NCI-H1048 (cell line): Measurements from ENCODE around the gene INSL3.
"Not testable (repeated sequence)": the region's sequence is repeated elsewhere in the genome, so short reads cannot be mapped to it uniquely, and the experiment has no call there.

Experiments
- DNase-seq: peaks from one replicate; lab custom pipeline; 2025; lab: John Stamatoyannopoulos, UW

The INSL3 gene

DNA sequence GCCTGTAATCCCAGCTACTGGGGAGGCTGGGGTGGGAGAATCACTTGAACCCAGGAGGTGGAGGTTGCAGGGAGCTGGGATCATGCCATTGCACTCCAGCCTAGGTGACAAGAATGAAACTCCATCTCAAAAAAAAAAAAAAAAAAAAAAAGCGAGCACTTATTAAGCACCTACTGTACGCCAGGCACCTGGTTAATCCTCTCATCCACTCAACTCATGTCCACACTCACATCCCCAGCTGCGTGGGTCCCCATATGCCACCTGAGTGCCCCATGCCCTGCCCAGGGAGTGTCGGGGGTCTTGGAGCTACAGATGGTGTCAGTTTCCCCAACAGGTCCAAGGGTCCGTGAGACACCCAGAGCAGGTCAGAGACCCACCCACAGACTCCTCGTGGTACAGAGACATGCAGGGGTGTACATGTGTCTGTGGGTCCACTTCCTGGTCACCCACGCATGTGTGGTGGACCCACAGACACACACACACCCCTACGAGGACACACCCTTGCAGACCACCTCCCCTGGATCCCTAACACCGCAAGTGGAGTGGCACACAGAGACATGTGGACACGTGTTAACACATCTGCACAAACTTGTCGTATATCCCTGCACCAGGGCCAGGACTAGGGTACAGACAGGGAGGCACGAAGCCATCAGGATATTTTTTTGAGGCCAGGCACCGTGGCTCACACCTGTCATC, 3.5 kb downstream of the INSL3 start:
- DNase-seq, result no peak

DNA sequence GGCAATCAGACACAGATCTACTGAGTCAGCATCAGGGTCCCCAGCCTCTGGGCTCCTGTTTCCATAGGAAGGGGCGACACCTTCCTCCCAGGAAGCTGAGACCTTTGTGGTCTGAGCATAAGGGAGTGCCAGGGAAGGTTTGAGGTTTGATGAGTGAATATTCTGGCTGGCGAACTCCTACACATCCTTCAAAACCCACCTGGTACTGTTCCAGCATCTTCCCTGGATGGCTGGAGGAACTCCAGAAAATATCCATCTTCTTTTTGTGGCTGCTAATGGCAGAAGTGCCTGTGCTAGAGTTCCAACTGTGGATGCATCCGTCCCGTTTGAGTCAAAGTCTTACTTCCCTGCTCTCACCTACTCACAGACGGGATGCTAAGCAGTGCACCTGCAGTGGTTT, 9.2 kb downstream of the INSL3 start:
- DNase-seq, result no peak

DNA sequence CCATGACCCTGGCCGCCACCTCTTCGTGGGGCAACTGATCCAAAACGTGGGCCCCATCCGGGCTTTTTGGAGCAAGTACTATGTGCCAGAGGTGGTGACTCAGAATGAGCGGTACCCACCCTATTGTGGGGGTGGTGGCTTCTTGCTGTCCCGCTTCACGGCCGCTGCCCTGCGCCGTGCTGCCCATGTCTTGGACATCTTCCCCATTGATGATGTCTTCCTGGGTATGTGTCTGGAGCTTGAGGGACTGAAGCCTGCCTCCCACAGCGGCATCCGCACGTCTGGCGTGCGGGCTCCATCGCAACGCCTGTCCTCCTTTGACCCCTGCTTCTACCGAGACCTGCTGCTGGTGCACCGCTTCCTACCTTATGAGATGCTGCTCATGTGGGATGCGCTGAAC, 9.6 kb downstream of the INSL3 start:
- no peak for DNase-seq

DNA sequence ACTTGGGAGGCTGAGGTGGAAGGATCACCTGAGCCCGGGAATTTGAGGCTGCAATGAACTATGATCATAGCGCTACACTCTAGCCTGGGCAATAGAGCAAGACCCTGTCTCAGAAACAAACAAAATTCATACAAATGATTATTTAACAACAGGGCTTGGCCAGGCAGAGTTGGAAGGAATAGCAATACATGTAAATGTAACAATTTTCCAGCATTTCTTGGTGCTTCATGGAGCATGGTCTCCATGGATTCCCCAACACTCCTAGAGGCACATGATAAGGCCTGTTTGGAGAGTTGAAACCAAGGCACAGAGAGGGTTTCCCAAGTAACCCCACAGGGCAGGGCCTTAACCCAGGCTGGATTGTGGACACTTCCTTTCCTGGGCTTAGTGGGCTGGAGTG, 10.2 kb downstream of the INSL3 start:
- DNase-seq, result no peak

DNA sequence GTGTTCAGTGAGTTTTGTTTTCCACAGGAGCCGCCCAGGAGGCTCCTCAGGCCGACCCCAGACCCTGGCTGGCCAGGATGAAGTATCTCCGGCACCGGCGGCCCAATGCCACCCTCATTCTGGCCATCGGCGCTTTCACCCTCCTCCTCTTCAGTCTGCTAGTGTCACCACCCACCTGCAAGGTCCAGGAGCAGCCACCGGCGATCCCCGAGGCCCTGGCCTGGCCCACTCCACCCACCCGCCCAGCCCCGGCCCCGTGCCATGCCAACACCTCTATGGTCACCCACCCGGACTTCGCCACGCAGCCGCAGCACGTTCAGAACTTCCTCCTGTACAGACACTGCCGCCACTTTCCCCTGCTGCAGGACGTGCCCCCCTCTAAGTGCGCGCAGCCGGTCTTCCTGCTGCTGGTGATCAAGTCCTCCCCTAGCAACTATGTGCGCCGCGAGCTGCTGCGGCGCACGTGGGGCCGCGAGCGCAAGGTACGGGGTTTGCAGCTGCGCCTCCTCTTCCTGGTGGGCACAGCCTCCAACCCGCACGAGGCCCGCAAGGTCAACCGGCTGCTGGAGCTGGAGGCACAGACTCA, 13.5 kb downstream of the INSL3 start:
- DNase-seq, result no peak

DNA sequence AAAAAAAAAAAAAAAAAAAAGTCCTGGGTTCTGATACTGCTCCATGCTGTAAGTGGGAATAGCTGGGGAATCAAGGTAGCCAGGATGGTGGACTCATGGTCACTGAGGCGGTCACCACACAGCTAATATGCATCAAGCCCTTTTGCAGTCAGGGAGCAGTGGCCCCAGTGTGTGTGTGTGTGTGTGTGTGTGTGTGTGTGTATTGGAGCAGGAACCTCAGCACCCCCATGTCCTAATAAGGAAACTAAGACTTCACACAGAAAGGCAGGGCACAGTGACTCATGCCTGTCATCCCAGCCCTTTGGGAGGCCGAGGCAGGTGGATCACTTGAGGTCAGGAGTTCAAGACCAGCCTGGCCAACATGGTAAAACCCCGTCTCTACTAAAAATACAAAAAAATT, 14.4 kb downstream of the INSL3 start:
- DNase-seq, result no peak

DNA sequence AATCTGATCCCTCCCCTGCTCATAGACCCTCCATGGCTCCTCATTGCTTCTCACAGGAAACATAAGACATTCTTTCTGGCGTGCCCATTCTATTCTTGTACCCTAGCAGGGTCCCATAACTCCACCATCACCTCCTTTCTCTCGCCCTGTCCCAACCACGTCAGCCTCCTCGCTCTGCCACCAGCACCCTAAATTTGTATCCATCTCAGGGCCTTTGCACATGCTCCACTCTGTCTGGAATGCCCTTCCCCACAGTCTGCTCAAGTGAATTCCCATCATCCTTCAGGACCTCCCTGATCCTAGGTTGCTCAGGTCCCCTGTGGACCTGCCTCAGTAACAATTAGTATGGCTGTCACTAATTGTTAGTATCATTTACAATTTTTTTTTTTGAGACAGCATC, 15.9 kb downstream of the INSL3 start:
- no peak for DNase-seq

DNA sequence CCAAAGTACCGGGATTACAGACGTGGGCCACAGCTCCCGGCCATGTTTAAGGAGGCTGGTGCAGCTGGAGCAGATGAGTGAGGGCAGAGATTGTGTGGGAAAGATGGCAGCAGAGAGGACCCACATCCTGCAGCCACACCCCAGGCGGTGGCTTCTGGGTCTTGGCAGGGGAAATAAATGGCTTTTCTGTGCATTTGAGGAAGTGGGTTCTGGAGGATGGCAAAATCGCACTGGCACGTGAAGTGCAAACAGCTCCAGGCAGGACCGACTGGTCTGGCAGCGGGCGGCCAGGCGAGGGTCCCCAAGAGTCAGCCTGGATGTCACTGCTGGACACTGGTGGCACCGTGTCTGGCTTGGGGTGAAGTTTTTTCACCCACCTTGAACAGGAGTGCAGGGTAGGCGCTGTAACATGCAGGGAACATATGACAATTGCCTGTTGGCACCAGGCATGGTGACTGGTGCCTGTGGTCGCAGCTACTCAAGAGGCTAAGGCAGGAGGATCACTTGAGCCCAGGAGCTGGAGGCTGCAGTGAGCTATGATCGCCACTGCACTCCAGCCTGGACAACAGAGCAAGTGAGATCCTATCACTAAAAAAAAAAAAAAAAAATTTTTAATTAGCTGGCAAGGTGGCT, 17.9 kb downstream of the INSL3 start:
- DNase-seq, result no peak

DNA sequence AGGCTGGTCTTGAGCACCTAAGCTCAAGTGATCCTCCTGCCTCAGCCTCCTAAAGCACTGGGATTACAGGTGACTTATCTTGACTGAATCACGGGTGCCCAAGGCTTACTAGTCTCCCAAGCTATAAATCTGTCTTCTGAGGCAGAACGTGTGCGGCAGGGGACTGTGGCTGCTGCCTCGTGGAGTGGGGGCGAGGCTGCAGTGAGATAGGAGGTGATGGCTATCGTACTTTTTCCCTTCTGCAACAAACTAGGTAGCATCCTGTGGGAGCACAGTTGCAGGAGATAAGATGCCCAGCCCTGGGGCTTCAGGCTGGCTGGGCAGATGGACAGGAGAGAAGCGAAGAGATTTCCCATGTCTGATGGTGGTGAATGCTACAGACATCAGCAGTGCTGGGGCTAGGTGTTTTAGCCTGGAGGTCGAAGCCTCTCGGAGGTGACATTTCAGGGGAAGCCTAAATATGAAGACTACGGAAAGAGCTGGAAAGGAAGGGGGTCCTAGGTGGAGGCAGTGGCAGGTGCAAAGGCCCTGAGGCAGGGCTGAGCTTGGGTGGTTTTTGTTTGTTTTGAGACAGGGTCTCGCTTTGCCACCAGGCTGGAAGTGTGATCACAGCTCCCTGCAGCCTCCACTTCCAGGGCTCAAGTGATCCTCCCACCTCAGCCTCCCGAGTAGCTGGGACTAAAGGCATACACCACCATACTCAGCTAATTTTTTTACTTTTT, 19.0 kb downstream of the INSL3 start:
- DNase-seq, result no peak

DNA sequence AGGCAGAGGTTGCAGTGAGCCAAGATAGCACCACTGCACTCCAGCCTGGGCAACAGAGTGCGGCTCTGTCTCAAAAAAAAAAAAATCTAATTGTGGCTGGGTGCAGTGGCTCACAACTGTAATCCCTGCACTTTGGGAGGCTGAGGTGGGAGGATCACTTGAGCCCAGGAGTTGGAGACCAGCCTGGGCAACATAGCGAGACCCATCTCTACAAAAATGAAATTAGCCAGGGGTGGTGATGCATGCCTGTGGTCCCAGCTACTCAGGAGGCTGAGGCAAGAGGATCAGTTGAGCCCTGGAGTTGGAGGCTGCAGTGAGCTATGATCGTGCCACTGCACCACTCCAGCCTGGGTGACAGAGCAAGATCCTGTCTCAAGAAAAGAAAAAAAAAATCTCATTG, 22.7 kb downstream of the INSL3 start:
- not testable (repeated sequence) for DNase-seq

DNA sequence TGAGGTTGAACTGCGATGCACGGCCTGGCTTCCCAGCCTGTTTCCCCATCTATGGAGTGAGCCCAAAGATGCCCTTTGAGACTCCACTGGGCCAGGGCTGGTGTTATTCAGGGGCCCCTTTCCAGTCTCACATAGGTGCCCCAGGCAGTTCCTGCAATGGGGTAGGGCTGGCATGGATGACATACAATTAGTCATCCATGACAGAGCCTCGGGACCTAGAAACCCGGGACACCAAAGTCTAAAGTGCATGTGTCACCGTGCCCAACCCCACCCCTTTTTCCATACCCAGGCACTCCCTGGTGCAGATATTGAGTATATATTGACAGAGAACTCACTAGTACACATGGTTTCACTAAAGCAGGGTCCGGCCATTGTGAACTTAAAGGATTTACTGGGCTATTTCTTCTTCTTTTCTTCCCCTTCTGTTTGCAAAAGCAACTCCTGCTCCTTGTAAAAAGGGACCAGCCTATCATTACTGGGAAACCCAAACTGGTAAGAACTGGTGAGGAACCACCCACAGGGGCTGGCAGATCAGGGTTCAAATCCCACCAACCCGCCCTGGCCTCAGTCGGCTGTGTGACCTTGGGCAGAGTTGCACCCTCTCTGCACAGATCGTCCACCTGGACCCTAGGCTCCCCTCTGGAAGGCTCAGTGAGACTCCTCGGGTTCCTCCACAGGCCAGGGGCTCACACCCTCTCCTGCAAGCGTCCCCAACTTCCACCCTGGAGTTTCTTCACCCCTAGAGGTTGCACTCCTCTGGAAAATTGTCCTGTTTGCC, 23.7 kb downstream of the INSL3 start:
- DNase-seq, result no peak

DNA sequence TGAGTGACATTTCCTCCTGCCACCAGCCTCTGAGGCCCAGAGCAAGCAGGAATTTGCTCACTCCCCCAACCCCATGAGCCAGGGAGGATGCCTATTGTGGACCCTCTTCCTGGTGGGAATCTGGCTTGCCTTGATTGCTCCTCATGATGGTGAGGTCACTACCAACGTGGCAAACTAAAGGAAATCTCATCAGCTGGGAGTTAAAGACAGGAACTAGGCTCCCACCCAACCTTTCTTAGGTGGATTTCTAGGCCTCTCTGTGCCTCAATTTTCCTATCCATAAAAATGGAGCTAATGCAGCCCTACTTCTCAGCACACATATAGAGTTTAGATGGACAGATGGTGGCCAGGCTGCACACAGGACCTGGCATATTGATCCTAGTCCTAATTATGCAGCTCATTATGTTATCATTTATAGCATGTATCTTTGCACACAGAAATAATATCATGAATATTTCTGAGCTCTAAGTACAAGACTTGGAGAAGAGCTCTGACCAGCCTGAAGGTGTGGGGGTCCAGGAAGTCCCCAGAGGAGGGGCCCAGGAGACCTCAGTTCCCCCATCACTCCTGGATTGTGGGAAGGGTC, 24.4 kb downstream of the INSL3 start:
- DNase-seq, result no peak

DNA sequence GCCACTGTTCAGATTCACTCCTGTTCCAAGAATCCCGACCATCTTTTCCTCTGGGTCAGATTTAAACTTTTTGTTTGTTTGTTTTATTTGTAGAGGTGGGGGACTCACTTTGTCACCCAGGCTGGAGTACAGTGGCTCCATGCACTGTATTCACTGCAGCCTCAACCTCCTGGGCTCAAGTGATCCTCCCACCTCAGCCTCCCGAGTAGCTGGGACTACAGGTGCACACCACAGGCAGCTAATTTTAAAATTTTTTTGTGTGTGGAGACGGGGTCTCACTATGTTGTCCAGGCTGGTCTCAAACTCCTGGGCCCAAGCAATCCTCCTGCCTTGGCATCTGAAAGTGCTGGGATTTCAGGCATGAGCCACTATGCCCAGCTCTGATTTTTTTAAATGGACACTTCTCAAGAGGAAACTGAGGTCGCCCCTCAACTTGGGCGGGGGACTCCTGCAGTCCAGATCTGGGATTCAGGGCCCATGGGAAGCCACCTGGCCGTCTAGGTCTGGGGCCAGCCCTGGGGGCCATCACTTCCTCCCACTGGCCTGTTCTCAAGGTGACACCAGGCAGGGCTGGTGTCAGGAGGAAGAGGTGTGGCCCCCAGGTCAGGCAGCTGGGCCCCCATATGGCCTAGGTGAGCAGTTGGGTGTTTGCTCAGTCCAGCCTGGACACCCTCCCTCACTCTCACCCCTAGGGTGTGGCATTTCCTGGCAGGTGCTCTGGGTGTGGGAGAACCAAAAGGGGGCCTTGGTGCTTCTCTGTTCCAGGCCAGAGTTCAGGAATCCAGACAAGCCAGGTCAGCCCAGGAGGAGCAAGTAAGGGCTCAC, 25.1 kb downstream of the INSL3 start:
- no peak for DNase-seq

DNA sequence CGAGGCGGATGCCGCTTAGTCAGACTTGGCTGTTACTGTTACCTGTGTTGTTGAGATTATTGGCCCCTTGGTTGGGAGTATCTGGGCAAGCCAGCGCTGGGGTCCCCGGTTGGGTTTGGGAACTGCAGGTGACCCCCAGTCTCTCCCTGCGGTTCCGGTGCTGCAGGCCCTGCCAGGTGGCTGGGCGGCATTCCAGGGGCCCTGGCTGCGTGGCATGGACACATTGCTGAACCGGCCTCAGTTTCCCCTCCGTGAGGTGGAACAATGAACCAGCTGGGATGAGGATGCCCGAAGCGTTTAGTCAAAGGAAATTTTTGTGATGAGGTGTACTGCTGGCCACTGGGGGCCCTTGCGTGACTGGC, 25.8 kb downstream of the INSL3 start:
- DNase-seq, result no peak

DNA sequence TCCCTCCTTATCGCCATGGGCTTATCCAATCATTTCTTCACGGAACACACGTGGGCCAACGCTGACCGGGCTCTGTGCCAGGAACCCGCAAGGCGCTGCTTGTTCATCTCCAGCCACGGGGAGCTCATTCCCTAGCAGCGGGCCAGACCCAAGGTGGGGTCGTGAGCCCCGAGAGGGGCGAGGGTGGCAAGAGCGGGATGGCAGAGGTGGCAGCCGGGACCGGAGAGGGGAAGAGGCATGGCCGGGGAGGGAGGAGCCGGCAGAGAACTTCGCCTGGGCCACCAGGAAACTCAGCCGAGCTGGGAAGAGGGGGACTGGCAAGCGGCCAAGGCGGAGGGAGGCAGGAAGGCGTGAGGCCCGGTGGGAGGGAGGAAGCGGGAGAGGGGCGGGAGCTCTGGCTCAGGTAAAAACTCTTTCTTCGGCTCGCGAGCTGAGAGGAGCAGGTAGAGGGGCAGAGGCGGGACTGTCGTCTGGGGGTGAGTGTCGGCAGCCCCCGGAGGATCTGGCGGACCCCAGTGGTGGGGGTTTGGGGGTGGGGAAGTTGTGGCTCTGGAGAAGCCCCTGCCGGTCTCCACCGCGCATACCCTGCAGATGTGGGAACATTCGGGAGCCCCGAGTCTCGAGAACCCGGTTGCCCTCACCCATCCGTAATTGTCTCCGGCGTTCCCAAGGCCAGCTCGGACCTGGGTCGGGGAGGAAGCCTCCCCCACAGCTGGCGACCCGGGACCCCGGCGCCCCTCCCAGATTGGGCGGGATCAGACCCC, 26.4 kb downstream of the INSL3 start, which contains the start of gene B3GNT3:
TSS of gene B3GNT3 (plus strand) at position 408 of the 764 bp plus-strand sequence. CDS start 12,670 bp downstream, outside the sequence.
- no peak for DNase-seq

DNA sequence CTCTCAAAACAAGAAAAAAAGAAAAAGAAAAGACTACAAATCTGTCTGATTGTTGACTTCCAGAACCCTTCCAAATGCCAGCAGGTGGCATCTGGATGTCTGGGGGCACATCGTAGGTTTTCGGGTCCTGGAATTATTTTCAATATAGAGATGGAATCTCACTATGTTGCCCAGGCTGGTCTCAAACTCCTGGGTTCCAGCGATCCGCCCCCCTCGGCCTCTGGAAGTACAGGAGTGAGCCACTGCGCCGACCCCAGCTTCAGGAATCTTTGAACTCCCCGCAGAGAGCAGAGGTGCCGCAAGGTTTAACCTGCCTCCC, 26.9 kb downstream of the INSL3 start:
- DNase-seq, result no peak

DNA sequence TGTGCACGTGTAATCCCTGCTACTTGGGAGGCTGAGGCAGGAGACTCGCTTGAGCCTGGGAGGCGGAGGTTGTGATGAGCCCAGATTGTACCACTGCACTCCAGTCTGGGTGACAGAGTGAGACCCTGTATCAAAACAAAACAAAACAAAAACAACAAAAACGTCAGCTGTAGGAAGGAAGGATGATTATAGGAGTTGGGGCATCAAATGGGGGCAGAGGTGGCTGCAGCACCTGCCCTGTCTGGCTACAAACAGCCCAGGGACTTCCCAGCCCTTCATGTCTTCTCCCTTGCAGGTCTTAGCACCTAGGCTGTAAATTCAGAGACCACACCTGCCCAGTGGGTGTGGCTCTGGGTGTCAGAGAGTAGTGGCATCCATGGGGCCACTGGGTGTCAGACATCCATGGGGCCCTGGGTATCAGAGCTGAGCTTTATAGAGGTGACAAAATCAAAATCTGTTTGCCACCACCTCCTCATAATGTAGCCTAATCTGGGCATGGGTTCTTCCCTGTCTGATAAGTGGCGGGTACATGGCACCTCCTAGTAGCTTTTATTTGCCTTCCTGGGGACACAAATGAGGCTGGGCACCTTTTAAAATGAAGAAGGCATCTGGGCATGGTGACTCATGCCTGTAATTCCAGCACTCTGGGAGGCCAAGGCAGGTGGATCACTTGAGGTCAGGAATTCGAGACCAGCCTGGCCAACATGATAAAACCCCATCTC, 31.1 kb downstream of the INSL3 start:
- DNase-seq, result no peak

DNA sequence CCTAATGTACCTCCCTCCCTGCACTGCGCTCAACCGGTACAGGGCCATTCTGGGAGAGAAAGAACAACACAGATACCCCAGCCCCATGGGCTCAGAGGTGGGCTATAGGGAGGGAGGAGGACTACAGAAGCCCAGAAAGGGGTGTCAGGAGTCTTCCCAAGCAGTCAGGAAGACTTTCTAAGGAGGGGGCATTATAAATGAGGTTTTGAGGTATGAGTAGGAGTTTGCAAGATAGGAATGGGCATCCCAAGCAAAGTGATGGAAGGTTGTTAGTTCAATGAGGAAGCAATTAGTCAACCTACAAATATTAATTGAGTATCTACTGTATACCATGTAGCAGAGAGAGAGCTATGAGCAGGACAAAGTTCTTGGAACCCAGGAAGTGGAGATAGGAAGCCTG, 32.7 kb downstream of the INSL3 start:
- no peak for DNase-seq

DNA sequence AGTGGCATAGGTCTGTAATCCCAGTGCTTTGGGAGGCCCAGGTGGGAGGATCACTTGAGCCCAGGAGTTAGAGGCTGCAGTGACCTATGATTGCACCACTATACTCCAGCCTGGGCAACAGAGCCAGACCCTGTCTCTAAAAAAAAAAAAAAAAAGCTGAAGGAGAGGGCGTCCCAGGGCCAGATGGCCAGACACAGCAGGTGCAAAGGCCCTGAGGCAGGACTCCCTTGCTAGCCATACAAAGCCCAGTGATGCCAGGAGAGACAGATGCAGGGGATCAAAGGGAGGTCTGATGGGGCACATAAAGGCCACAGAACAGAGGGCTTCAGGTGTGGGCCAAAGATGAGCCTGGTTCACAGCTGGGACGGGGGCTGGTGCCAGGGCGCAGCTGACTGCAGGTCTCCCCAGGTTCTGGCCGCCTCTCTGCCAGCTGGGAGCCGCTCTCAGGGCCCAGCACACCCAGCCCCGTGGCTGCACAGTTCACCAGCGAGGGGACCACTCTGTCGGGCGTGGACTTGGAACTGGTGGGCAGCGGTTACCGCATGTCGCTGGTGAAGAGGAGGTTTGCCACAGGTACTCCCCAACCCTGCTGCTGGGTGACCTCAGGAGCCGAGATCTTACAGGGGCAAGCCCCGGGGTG, 33.9 kb downstream of the INSL3 start:
- DNase-seq, result no peak
